Keratinocyte (primary cell): ENCODE results near the gene SLCO2B1.

Experiments used
- EZH2 ChIP-seq: IDR thresholded peaks from one replicate; pipeline ENCODE4 v1.6.1; 2012; ENCODE audit warnings: inconsistent platforms, mild to moderate bottlenecking, low read length, moderate library complexity
- TF ChIP-seq, protein P1 (sequence below), 3 experiments: IDR thresholded peaks in 1 of 3; conservative IDR thresholded peaks in 1 of 3; optimal IDR thresholded peaks in 1 of 3; 2 replicates in 2 of 3; 3 replicates in 1 of 3; pipeline versions ENCODE3 to v1.5.1; 2011; ENCODE audit warnings: low read length in 3 of 3, mild to moderate bottlenecking in 3 of 3, moderate library complexity in 2 of 3, control low read depth in 1 of 3, inconsistent platforms in 1 of 3; ENCODE audit not compliant: insufficient read depth in 2 of 3; ENCODE audit errors: extremely low read depth in 1 of 3

DNA sequence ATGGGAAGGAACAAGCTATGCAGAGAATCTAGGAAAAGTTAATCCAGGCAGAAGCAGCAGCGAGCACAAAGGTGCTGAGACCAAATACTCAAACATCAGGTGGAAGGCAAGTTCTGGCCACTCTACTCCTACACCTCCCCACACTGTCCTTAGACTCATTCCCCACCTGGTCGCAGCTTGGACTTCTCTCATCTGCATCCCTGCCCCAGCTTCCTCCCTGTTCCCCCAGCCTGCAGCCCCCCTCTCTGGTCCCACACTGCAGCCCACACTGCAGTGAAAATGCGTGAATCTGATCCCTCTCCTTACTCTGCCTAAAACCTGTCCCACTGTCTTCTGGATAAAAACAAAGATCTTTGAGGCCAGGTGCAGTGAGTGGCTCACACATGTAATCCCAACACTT, 98.8 kb downstream of the SLCO2B1 start:
- TF ChIP-seq, protein P1, sequence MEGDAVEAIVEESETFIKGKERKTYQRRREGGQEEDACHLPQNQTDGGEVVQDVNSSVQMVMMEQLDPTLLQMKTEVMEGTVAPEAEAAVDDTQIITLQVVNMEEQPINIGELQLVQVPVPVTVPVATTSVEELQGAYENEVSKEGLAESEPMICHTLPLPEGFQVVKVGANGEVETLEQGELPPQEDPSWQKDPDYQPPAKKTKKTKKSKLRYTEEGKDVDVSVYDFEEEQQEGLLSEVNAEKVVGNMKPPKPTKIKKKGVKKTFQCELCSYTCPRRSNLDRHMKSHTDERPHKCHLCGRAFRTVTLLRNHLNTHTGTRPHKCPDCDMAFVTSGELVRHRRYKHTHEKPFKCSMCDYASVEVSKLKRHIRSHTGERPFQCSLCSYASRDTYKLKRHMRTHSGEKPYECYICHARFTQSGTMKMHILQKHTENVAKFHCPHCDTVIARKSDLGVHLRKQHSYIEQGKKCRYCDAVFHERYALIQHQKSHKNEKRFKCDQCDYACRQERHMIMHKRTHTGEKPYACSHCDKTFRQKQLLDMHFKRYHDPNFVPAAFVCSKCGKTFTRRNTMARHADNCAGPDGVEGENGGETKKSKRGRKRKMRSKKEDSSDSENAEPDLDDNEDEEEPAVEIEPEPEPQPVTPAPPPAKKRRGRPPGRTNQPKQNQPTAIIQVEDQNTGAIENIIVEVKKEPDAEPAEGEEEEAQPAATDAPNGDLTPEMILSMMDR (optimal IDR thresholded peaks at IDR 0.05 in 1 of 3, IDR thresholded peaks at IDR 0.05 in 1 of 3, conservative IDR thresholded peaks at IDR 0.05 in 1 of 3; ENCODE audit: extremely low read depth in 1 of 3, insufficient read depth in 2 of 3, low read length in 3 of 3), result no peak
- TF ChIP-seq EZH2, result no peak
